OCI-LY3 (cell line): ENCODE measurements around the gene RAB26.

Experiments
- CTCF ChIP-seq: fragments of 200-600, 300-600 bp; sonication (generic); IDR thresholded peaks from 2 replicates; pipeline ENCODE4 v1.5.1; 2014; ENCODE audit warnings: antibody characterized with exemption, low read length, low read depth
- EZH2phosphoT487 ChIP-seq: fragments of 200-600 bp; shearing (Covaris generic); IDR thresholded peaks from 2 replicates; pipeline ENCODE4 v1.6.1; 2018; ENCODE audit warnings: antibody characterized with exemption, mixed run types, low read depth

GRCh38 chr16:2150418-2151187 lies 2.2 kb downstream of the RAB26 start:
- no peak for TF ChIP-seq CTCF
- no peak for TF ChIP-seq EZH2phosphoT487
